AG09319 (cell line): ENCODE measurements around the gene CCDC197.

ENCODE experiments used
- DNase-seq: peaks from one replicate; pipeline ENCODE4 v3.0.0-alpha.2; 2010; ENCODE audit warnings: low read depth; ENCODE audit errors: extremely low read depth
- CTCF ChIP-seq: IDR thresholded peaks from 2 replicates; pipeline ENCODE4 v1.5.1; 2011; ENCODE audit warnings: low read depth, mild to moderate bottlenecking, inconsistent platforms, low read length, moderate library complexity

CCDC197 gene

GRCh38 chr14:94051115-94051514, 54.0 kb downstream of the CCDC197 start:
- no peak for DNase-seq
- peak; percentile 48 for TF ChIP-seq CTCF

DNA sequence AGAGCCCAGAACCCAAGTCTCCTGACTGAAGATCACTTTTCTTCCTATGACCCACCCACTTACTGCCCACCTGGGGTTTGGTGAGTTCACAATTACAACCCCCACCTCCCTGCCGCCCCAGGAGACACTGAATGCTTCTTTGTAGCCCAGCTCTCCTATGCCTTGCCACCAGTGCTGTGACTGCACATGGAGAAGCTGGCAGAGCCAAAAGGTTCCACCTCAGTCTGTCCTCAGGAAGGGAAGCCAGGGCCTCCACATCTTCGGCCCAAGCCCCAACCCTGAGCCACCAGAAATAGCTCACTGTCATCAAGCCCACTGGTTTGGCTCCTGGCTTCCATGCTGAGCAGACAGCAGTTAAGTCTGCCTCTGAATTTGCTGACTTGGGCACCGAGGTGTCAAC, 54.7 kb downstream of the CCDC197 start:
- no peak for DNase-seq
- TF ChIP-seq CTCF = no peak

DNA sequence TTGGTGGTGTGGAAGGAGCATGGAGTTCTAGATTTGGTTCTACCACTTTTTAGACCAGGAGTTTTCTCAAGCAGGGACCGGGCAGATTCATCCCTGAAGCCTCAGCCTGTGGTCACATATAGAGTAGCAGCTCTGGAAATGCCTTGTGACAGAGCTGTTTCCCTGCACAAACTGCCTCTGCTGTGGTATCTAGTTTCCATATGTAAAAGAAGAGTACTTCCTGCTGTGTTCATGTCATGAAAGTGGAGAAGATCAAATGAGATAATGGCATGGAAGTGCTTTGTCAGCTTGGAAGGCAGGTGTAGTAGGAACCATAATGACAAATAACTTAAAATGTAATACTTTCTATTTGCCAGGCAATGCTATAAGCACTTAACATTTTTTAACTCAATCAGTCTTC, 55.1 kb downstream of the CCDC197 start:
- TF ChIP-seq CTCF = no peak
- no peak for DNase-seq

DNA sequence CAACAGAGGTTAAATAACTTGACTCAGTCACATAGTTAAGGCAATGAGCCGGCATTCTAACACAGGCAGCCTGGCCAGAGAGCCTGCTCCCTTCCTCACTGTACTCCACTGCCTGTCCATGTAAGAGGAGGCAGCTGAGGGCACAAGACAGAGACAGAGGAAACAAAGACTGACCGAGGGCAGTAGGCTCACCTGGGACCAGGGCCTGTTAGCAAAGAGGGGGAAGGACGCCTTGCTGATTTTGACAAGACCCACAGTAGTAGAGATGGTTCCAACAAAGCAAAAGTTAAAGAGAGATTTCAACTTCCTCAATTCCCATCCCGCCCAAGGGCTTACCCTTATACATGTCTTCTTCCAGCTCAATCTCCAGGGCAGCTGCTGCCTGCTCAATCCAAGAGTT, 55.6 kb downstream of the CCDC197 start:
- no peak for TF ChIP-seq CTCF
- no peak for DNase-seq

DNA sequence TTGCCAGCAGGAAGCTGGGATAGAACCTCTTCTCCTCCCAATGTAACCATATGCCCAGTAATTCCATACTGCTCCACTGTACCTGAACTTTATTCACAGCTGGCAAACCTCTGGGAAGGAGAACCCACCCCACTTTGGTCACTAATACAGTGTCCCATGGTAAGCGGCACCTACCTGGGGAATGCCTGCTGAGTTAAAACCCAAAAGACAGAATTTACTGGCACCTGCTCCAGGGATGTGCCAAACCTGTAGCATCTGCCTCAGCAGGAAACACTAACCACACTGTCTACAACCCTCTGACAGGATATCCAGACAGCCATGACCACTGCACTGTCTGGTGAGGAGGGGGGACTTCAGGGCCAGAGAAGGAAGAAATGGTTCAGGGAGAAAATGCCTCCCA, 57.3 kb downstream of the CCDC197 start:
- TF ChIP-seq CTCF = no peak
- no peak for DNase-seq

GRCh38 chr14:94054936-94055335, 57.8 kb downstream of the CCDC197 start:
- TF ChIP-seq CTCF = no peak
- DNase-seq = no peak

- DNase-seq = no peak
- no peak for TF ChIP-seq CTCF
Observed at GRCh38 chr14:94056579-94057308, 59.6 kb downstream of the CCDC197 start.
